GM12878 (cell line): ENCODE results near the gene MIEN1. TPM values are rescaled to one million over a fixed set of nuclear protein-coding genes. Genes with fewer than 3 reads are reported as not detected.

Source experiments
- CEBPZ ChIP-seq: fragments of 150-350 bp; IDR thresholded peaks from 2 replicates; pipeline ENCODE4 v1.6.1; 2016; ENCODE audit warnings: low read depth, low read length
- CHD1 ChIP-seq: IDR thresholded peaks from 2 replicates; pipeline ENCODE4 v1.6.1; 2012; ENCODE audit warnings: low read depth, low read length, improper control_type of control experiment
- CHD2 ChIP-seq: IDR thresholded peaks from 2 replicates; pipeline ENCODE4 v1.6.1; 2011; ENCODE audit warnings: low read depth, low read length, improper control_type of control experiment, borderline replicate concordance
- CUX1 ChIP-seq: IDR thresholded peaks from 2 replicates; pipeline ENCODE4 v1.6.1; 2012; ENCODE audit warnings: improper control_type of control experiment, low read depth, low read length; ENCODE audit not compliant: insufficient replicate concordance
- ETV6 ChIP-seq, 2 experiments: fragments of 450-650 bp in 1 of 2; IDR thresholded peaks in 1 of 2; conservative IDR thresholded peaks in 1 of 2; 2 replicates each; pipeline ENCODE4 v1.6.1; 2014; ENCODE audit warnings: antibody characterized with exemption in 1 of 2, borderline replicate concordance in 1 of 2, low read depth in 1 of 2, mild to moderate bottlenecking in 1 of 2, moderate library complexity in 1 of 2
- IRF5 ChIP-seq: fragments of 450-650 bp; IDR thresholded peaks from 2 replicates; pipeline ENCODE4 v1.6.1; 2017; ENCODE audit warnings: borderline replicate concordance
- NR2F1 ChIP-seq: fragments of 450-650 bp; conservative IDR thresholded peaks from 2 replicates; pipeline ENCODE4 v1.6.1; 2017; ENCODE audit warnings: mild to moderate bottlenecking
- NRF1 ChIP-seq: conservative IDR thresholded peaks from 2 replicates; pipeline ENCODE4 v1.6.1; 2011; ENCODE audit warnings: mild to moderate bottlenecking, low read depth, low read length, improper control_type of control experiment
- SUZ12 ChIP-seq: fragments of 200-600 bp; sonication (generic); IDR thresholded peaks from one replicate; pipeline ENCODE4 v1.6.1; 2018; ENCODE audit warnings: antibody characterized with exemption, mild to moderate bottlenecking; ENCODE audit not compliant: unreplicated experiment
- ZNF207 ChIP-seq: fragments of 450-650 bp; IDR thresholded peaks from 2 replicates; pipeline ENCODE4 v1.6.1; 2014; ENCODE audit warnings: antibody characterized with exemption, mild to moderate bottlenecking, borderline replicate concordance
- polyA plus RNA-seq, 11 experiments: library from polyadenylated mRNA; depleted of rRNA in 4 of 11; unstranded in 6 of 11; stranded (reverse) in 5 of 11; fragments of >200 nt; fragmentation: Nextera tagmentation in 4 of 11; fragmentation: Illumina TruSeq in 1 of 11; extraction: Ambion mirVana in 4 of 11; extraction: Trizol in 1 of 11; gene quantifications; 1 replicate in 1 of 11; 2 replicates in 10 of 11; pipeline versions ENCODE4 v1.2.1 to v1.2.3, GENCODE V29; 2011 to 2016; ENCODE audit warnings: inconsistent platforms in 2 of 11, missing spikeins in 2 of 11, low read depth in 1 of 11
- total RNA-seq, 4 experiments: library from RNA; depleted of rRNA in 3 of 4; stranded (reverse); fragments of >200 nt in 3 of 4; fragmentation: Illumina TruSeq in 1 of 4; extraction: Trizol in 1 of 4; gene quantifications; 2 replicates each; pipeline versions ENCODE4 v1.2.1 to v1.2.3, GENCODE V29; 2013 to 2021
- TF ChIP-seq, protein P1 (sequence below): fragments of 450-650 bp; IDR thresholded peaks from 2 replicates; pipeline ENCODE4 v1.6.1; 2017; ENCODE audit warnings: low read depth, mild to moderate bottlenecking, moderate library complexity
- TF ChIP-seq, protein P2 (sequence below): fragments of 450-650 bp; formaldehyde crosslinking; IDR thresholded peaks from 2 replicates; pipeline ENCODE4 v1.4.0; 2022; ENCODE audit warnings: mild to moderate bottlenecking, moderate library complexity

MIEN1 gene
- total and polyA plus RNA-seq, 10 of the 15 experiments (the other 5 are each of a cell fraction or from before 2014, with no cell fraction given) = 24.9 to 89.1 (median 47.7) TPM

GRCh38 chr17:39777534-39778365 is 47.4 kb upstream of the MIEN1 start (continued):
- TF ChIP-seq CEBPZ (no peak), NR2F1 (0 out of 2 replicates have a peak, but pooled peaks have one; percentile 15), ZNF207 (no peak), ETV6 (conservative IDR thresholded peaks at IDR 0.05 in 1 of 2, IDR thresholded peaks at IDR 0.05 in 1 of 2; ENCODE audit: borderline replicate concordance in 1 of 2, low read depth in 1 of 2) (peak in 1 of 2 experiments; percentile 65; a peak in 1 of 4 replicates), CHD2 (0 out of 2 replicates have a peak, but pooled peaks have one; percentile 22), IRF5 (no peak), CUX1 (no peak), SUZ12 (no peak), CHD1 (no peak), NRF1 (no peak)
- TF ChIP-seq, protein P1, sequence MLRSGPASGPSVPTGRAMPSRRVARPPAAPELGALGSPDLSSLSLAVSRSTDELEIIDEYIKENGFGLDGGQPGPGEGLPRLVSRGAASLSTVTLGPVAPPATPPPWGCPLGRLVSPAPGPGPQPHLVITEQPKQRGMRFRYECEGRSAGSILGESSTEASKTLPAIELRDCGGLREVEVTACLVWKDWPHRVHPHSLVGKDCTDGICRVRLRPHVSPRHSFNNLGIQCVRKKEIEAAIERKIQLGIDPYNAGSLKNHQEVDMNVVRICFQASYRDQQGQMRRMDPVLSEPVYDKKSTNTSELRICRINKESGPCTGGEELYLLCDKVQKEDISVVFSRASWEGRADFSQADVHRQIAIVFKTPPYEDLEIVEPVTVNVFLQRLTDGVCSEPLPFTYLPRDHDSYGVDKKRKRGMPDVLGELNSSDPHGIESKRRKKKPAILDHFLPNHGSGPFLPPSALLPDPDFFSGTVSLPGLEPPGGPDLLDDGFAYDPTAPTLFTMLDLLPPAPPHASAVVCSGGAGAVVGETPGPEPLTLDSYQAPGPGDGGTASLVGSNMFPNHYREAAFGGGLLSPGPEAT = peak; percentile 48; the same call in 1 of the 2 replicates
- TF ChIP-seq, protein P2, sequence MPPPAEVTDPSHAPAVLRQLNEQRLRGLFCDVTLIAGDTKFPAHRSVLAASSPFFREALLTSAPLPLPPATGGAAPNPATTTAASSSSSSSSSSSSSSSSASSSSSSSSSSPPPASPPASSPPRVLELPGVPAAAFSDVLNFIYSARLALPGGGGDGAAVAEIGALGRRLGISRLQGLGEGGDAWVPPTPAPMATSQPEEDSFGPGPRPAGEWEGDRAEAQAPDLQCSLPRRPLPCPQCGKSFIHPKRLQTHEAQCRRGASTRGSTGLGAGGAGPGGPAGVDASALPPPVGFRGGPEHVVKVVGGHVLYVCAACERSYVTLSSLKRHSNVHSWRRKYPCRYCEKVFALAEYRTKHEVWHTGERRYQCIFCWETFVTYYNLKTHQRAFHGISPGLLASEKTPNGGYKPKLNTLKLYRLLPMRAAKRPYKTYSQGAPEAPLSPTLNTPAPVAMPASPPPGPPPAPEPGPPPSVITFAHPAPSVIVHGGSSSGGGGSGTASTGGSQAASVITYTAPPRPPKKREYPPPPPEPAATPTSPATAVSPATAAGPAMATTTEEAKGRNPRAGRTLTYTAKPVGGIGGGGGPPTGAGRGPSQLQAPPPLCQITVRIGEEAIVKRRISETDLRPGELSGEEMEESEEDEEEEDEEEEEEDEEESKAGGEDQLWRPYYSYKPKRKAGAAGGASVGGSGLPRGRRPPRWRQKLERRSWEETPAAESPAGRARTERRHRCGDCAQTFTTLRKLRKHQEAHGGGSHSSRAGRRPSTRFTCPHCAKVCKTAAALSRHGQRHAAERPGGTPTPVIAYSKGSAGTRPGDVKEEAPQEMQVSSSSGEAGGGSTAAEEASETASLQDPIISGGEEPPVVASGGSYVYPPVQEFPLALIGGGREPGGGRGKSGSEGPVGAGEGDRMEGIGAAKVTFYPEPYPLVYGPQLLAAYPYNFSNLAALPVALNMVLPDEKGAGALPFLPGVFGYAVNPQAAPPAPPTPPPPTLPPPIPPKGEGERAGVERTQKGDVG (CRISPR knock-in tag) = no peak
